ENCODE measurements around the gene TMLHE. TPM values are rescaled to one million over a fixed set of nuclear protein-coding genes. Genes with fewer than 3 reads are reported as not detected.
"Not testable (repeated sequence)": the region's sequence is repeated elsewhere in the genome, so short reads cannot be mapped to it uniquely, and the experiment has no call there.

TMLHE gene, protein sequence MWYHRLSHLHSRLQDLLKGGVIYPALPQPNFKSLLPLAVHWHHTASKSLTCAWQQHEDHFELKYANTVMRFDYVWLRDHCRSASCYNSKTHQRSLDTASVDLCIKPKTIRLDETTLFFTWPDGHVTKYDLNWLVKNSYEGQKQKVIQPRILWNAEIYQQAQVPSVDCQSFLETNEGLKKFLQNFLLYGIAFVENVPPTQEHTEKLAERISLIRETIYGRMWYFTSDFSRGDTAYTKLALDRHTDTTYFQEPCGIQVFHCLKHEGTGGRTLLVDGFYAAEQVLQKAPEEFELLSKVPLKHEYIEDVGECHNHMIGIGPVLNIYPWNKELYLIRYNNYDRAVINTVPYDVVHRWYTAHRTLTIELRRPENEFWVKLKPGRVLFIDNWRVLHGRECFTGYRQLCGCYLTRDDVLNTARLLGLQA
- total RNA-seq = 9.3 and 10.0 TPM in 2 replicates

DNA sequence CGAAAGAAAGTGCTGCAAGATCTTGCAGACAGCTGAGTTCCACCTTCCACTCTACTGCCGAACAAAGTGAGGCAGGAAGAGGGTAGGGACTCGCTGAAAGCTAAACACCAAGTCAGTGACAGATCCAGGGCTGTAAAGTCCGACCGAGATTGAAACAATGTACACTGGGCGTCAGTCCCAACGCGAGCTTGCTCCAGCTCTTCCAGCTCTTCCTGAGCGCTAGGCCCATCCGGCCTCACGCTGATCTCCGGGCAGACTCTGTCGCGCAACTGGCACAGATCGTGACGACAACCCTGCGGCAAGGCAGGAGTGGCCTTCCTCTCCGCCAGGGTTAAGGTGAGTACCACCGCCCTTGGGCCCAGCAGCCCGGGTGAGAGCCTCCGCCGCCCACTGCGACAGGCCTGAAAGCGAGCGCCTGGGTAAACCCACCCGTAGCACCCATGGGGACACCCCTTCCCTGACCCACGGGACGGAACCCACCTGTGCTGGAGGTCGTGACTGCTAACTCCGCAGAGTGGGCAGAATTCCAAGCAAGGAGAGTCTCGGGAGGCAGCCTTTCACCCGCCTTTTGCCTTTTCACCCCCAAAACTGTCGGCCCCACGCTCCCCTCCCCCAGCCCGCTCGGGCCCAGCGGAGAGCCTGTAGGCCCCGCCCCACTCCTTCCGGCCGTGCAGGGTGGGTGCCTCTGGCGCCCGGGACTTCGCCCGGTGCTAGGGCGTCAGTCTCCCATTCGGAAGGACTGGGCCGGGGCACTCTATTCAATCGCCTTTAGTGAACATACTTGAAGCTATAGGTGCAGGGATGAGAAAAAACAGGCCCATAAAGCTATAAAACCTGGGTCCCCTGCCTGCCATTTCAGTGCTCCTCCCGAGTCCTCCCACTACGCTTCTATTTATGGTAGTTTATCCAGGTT lies at the start of gene TMLHE, which contains the start of gene SPRY3:
Gene TMLHE (minus strand): TSS at position 641 of the 913 bp plus-strand sequence. CDS start 67,676 bp downstream, outside the sequence.
Gene SPRY3 (plus strand): TSS at position 275 of the 913 bp plus-strand sequence.
- peak; percentile 20 for DNase-seq (ENCODE audit: extremely low read depth, low read depth, low spot score)

- DNase-seq (ENCODE audit: extremely low read depth, low read depth, low spot score) = no peak
These were observed 49.5 kb upstream of the TMLHE start for GRCh38 chrX:155662282-155662681.

DNA sequence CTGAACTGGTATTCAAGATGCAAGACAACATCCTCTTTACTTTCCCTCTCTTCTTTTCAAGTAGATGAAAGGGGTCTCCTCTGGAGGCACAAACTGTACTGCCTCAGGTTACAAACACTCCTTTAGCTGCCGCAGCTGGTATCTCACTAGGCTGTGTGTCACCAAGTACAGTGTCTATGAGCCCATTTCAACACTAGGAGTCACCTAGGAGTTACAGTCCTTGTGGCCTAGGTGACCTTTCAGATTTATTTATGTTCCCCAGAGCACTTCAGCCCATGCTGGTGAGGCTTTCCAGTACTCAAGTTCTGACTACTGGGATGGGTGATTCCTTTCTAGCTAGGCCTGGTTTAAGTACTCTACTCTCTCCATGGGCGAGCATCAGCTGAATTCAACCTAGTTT lies 32.4 kb upstream of the TMLHE start:
- DNase-seq (ENCODE audit: extremely low read depth, low read depth, low spot score) = no peak

- DNase-seq (ENCODE audit: extremely low read depth, low read depth, low spot score) = no peak
These were observed 30.5 kb upstream of the TMLHE start for GRCh38 chrX:155643240-155643639.

GRCh38 chrX:155641371-155641770 lies 28.6 kb upstream of the TMLHE start:
- not testable (repeated sequence) for DNase-seq (ENCODE audit: extremely low read depth, low read depth, low spot score)

- DNase-seq (ENCODE audit: extremely low read depth, low read depth, low spot score) = no peak
These were observed 25.0 kb upstream of the TMLHE start for GRCh38 chrX:155637714-155638113.

DNA sequence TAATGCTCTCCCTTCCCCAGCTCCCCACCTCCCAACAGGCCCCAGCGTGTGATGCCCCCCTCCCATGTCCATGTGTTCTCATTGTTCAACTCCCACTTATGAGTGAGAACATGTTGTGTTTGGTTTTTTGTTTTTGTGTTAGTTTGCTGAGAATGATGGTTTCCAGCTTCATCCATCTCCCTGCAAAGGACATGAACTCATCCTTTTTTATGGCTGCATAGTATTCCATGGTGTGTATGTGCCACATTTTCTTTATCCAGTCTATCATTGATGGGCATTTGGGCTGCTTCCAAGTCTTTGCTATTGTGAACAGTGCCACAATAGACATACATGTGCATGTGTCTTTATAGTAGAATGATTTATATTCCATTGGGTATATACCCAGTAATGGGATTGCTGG lies 22.3 kb upstream of the TMLHE start:
- DNase-seq (ENCODE audit: extremely low read depth, low read depth, low spot score) = not testable (repeated sequence)

- no peak for DNase-seq (ENCODE audit: extremely low read depth, low read depth, low spot score)
These were observed 19.8 kb upstream of the TMLHE start for GRCh38 chrX:155632431-155633100.

DNA sequence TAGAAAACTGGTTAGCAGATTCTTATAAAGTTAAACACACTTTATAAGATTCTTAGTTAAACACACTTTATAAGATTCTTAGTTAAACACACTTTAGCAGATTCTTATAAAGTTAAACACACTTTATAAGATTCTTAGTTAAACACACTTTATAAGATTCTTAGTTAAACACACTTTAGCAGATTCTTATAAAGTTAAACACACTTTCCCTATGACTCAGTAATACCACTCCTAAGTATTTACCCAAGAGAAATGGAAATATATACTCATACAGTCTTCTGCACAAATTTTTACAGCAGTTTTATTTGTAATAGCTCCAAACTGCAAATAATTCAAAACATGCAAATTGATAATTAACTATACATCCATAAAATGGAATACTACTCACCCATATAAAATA lies 7.4 kb upstream of the TMLHE start:
- DNase-seq (ENCODE audit: extremely low read depth, low read depth, low spot score) = not testable (repeated sequence)

GRCh38 chrX:155615938-155616337 lies 3.2 kb upstream of the TMLHE start:
- DNase-seq (ENCODE audit: extremely low read depth, low read depth, low spot score) = no peak

DNA sequence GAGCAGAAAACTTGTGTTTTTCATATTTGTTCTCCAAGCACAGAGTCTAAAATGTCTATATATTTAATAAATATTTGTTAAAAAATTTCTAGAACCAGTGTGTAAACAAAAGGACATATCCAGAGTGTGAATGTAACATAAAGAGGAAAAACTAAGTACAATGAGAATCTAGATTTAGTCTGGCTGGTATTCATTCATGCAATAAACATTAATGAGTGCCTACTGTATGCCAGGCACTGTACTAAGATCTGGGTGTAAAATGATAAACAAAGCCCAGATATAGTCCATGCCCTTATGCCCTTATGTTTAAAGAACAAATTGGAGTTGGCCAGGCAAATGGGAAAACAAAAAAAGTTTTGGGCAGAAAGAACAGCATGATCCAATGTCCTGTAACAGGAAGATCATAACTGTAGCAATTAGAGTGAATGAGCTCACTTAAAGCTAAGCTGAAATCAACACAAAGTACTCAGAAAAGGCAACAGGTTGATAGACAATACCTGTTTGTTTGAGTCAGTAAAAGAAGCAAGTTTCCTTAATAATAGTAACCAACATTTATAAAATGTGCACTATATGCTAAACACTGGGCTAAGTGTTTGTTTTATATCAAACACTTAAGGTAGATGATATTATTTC lies 1.3 kb upstream of the TMLHE start:
- DNase-seq (ENCODE audit: extremely low read depth, low read depth, low spot score) = no peak

DNA sequence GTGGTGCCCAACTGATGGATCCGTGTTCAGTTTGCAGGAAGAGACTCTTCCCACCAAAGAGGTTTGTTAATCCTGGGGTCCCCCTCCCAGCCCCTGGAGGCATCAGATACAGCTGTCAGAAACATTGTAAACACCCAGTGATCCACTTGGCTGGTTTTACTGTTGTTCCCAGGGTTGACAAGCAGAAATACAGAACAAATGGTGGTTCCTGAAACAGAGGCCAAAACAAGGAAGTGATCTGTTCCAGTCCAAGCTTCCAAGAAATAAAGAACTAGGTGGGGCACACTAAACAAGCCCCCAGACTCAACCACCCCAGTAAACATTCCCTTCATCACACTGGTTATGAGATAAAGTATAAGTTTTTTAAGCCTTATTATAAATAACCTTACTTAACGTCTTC lies 1.4 kb downstream of the TMLHE start:
- no peak for DNase-seq (ENCODE audit: extremely low read depth, low read depth, low spot score)

DNA sequence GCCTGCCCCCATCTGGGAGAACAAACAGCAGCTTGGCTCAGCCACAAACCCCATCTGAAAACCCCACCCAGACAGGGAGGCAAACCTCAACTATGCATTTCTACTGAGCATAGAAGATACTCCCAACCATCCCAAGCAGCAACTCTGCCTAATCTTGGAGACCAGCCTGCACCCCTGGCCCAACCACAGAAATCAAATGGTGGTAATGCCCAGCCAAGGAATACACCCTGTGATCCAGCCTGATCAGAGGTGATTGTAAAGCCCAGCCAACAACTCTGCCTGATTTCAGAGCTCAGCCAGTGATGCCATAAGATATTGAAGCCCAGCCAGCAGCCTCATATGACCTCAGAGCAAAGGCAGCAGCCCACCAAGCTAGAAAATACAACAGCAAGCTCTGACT lies 19.8 kb downstream of the TMLHE start:
- DNase-seq (ENCODE audit: extremely low read depth, low read depth, low spot score) = no peak

- DNase-seq (ENCODE audit: extremely low read depth, low read depth, low spot score) = no peak
These were observed 20.4 kb downstream of the TMLHE start for GRCh38 chrX:155592331-155592730.

DNA sequence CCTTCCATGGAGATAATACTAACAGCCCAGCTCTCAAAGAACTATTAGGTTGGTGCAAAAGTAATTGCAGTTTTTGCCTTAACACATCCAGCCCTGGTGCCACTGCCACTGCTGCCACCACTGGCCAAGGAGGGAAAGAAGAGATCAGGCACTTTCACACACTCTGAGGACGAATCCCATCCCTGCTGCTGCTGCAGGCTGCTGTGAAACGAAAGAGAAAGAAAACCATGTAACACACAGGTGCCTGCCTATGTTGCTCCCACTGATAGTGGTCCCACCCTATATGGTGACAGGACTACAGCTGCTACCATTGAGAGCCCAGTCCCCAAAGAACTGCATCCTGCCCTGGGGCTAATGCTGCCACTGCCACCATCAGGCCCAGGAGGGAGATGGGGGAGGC lies 35.1 kb downstream of the TMLHE start:
- DNase-seq (ENCODE audit: extremely low read depth, low read depth, low spot score) = no peak

DNA sequence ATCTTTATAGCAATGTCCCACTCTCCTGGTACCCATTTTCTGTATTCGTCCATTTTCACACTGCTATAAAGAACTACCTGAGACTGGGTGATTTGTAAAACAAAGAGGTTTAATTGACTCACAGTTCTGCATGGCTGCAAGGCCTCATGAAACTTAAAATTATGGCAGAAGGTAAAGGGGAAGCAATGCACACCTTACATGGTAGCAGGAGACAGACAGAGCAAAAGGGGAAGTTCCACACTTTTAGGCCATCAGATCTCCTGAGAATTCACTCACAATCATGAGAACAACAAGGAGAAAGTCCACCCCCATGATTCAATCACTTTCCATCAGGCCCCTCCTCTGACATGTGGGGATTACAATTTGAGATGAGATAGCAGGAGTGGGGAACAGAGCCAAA lies 49.7 kb downstream of the TMLHE start:
- no peak for DNase-seq (ENCODE audit: extremely low read depth, low read depth, low spot score)

- no peak for DNase-seq (ENCODE audit: extremely low read depth, low read depth, low spot score)
These were observed 67.9 kb downstream of the TMLHE start for GRCh38 chrX:155544881-155545280.

DNA sequence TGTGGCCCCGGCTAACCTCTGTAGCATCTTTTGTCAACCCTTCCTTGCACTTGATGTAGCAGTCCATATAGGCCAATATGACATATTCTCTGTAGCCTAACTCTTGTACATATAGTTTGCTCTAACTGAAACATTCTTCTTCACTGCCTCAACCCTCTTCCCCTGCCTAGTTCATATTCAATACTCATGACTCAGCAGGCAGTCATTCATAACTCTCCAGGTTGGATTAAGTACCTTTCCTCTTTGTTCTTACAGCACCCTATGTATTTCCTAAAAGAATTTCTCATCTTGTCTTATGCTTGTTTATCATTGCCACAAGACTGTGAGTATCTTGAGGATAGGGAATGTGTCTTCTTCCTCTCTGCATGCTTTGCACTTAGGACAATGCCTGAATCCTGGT lies 76.9 kb downstream of the TMLHE start:
- DNase-seq (ENCODE audit: extremely low read depth, low read depth, low spot score) = no peak

DNA sequence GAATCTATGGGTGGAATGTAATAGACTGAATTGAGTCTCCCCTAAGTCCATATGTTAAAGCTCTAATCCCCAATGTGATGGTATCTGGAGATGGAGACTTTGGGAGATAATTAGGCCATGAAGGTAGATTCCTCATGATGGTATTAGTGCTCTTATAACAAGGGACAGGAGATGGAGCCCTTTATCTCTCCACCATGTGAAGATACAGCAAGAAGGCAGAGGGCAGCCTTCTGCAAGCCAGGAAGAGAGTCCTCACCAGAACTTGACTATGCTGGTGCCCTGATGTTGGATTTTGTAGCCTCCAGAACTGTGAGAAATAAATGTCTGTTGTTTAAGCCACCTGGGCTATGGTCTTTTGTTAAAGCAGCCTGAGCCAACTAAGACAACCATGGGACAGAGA lies 78.0 kb downstream of the TMLHE start:
- no peak for DNase-seq (ENCODE audit: extremely low read depth, low read depth, low spot score)

GRCh38 chrX:155527023-155527422 lies 85.7 kb downstream of the TMLHE start:
- DNase-seq (ENCODE audit: extremely low read depth, low read depth, low spot score) = not testable (repeated sequence)

DNA sequence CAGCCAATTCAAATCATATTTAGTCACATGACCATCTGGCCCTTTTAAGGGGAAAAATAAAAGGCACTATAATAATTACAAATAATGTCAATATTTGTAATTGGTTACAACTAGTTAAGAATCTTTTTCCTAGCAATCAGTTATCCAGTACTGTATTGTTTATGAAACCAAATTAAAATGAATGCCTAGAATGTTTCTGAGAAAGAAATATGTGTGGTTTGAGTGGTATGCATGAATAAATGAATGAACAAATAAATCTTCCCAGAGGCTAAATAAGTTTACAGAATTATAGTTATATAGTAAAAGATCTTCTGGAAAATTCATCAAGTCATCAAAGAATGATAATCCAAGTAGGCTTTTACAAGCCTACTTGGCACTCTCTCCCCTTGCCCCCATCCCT lies 98.5 kb downstream of the TMLHE start:
- no peak for DNase-seq (ENCODE audit: extremely low read depth, low read depth, low spot score)

Measured in glomerular endothelial cell (primary cell).